ENCODE data around the gene SBK1. TPM values are rescaled to one million over a fixed set of nuclear protein-coding genes. Genes with fewer than 3 reads are reported as not detected.

Gene SBK1
- total RNA-seq, 2 experiments from 2014 or later = 35.3 to 35.9 TPM

- Mint-ChIP-seq H3K9me3 (peaks cover 9% of the 10 kb centered on the region), H3K27ac (peak overlapping the region; percentile 20), H3K4me1 (ENCODE audit: low read depth) (peaks cover 58% of the 10 kb centered on the region), H3K4me3 (no peak overlapping the region), H3K27me3 (no peaks in the 10 kb centered on the region), H3K36me3 (ENCODE audit: low read depth) (peaks cover 14% of the 10 kb centered on the region)
- CTCF ChIA-PET = interaction anchor here (1.4 to 1.5 kb wide), 2 partner anchors 9 to 10 kb away, joined by 3 read pairs; no protein-coding TSS in a partner anchor
- no peak for DNase-seq
- ATAC-seq = no peak
- no peak for TF ChIP-seq CTCF (IDR thresholded peaks at IDR 0.05)
- intact Hi-C loops (cut with micrococcal nuclease) = loop anchor here (5.0 kb wide), 1 partner anchor 51 kb away; no protein-coding TSS in a partner anchor
- POLR2A ChIA-PET = interaction anchor here (1.7 to 4.7 kb wide), 2 partner anchors 8 to 16 kb away, joined by 6 to 30 read pairs; partner anchors contain the start of gene SBK1
Observed at GRCh38 chr16:28307936-28308335, 15.6 kb downstream of the SBK1 start.

- POLR2A ChIA-PET = interaction anchor here (0.6 to 4.7 kb wide), 6 partner anchors 7 to 28 kb away, joined by 3 to 30 read pairs (median 4); partner anchors contain the start of gene SBK1
- H3K4me3 Mint-ChIP-seq = no peak overlapping the region
- ATAC-seq = peak; percentile 17
- H3K36me3 Mint-ChIP-seq (ENCODE audit: low read depth) = peaks cover 14% of the 10 kb centered on the region
- no peak for TF ChIP-seq CTCF (IDR thresholded peaks at IDR 0.05)
- DNase-seq = peak; percentile 58
- H3K27me3 Mint-ChIP-seq = no peaks in the 10 kb centered on the region
- CTCF ChIA-PET = interaction anchor here (0.6 to 2.7 kb wide), 7 partner anchors 8 to 31 kb away, joined by 3 to 26 read pairs (median 3); partner anchors contain the start of gene SBK1
- H3K27ac Mint-ChIP-seq = peak overlapping the region; percentile 96
- peaks cover 63% of the 10 kb centered on the region for H3K4me1 Mint-ChIP-seq (ENCODE audit: low read depth)
- intact Hi-C loops (cut with micrococcal nuclease) = loop anchor here (1.0 to 5.0 kb wide), 2 partner anchors 16 to 52 kb away; no protein-coding TSS in a partner anchor
- peaks cover 9% of the 10 kb centered on the region for H3K9me3 Mint-ChIP-seq
Observed at GRCh38 chr16:28308794-28309584, 16.7 kb downstream of the SBK1 start.

- no peaks in the 10 kb centered on the region for H3K27me3 Mint-ChIP-seq
- TF ChIP-seq CTCF (IDR thresholded peaks at IDR 0.05) = no peak
- H3K4me1 Mint-ChIP-seq (ENCODE audit: low read depth) = peaks cover 67% of the 10 kb centered on the region
- ChIA-PET POLR2A (interaction anchor here (0.6 to 4.7 kb wide), 4 partner anchors 8 to 14 kb away, joined by 3 to 30 read pairs (median 4); no protein-coding TSS in a partner anchor), CTCF (interaction anchor here (0.6 to 3.7 kb wide), 7 partner anchors 9 to 32 kb away, joined by 3 to 26 read pairs (median 4); partner anchors contain the start of gene SBK1)
- H3K36me3 Mint-ChIP-seq (ENCODE audit: low read depth) = peaks cover 16% of the 10 kb centered on the region
- DNase-seq = peak; percentile 99
- ATAC-seq = peak; percentile 94
- H3K27ac Mint-ChIP-seq = peak overlapping the region; percentile 96
- intact Hi-C loops (cut with micrococcal nuclease) = loop anchor here (1.0 to 5.0 kb wide), 2 partner anchors 17 to 53 kb away; no protein-coding TSS in a partner anchor
- peaks cover 9% of the 10 kb centered on the region for H3K9me3 Mint-ChIP-seq
- H3K4me3 Mint-ChIP-seq = peak overlapping the region; percentile 55
Observed at GRCh38 chr16:28309811-28310311, 17.5 kb downstream of the SBK1 start.

- no peak for TF ChIP-seq CTCF (IDR thresholded peaks at IDR 0.05)
- no peak for DNase-seq
- Mint-ChIP-seq H3K4me1 (ENCODE audit: low read depth) (peaks cover 67% of the 10 kb centered on the region), H3K27ac (peak overlapping the region; percentile 96), H3K27me3 (no peaks in the 10 kb centered on the region), H3K4me3 (peak overlapping the region; percentile 55), H3K36me3 (ENCODE audit: low read depth) (peaks cover 16% of the 10 kb centered on the region), H3K9me3 (peaks cover 9% of the 10 kb centered on the region)
- POLR2A ChIA-PET = interaction anchor here (1.2 to 4.7 kb wide), 2 partner anchors 11 to 14 kb away, joined by 3 to 30 read pairs; no protein-coding TSS in a partner anchor
- intact Hi-C loops (cut with micrococcal nuclease) = no loop called here
- CTCF ChIA-PET = interaction anchor here (0.8 to 3.7 kb wide), 5 partner anchors 10 to 33 kb away, joined by 3 to 26 read pairs (median 4); no protein-coding TSS in a partner anchor
- no peak for ATAC-seq
Observed at GRCh38 chr16:28310796-28311195, 18.5 kb downstream of the SBK1 start.

Measured in activated CD8-positive, alpha-beta T cell treated with anti-CD3 and anti-CD28 coated beads for 36 hours (primary cell).